NCI-H2196 (cell line): ENCODE data around the gene CLTC.
"Not testable (repeated sequence)": the region's sequence is repeated elsewhere in the genome, so short reads cannot be mapped to it uniquely, and the experiment has no call there.

Experiments
- DNase-seq: peaks from one replicate; lab custom pipeline; 2025; ENCODE audit not compliant: unreplicated experiment; lab: John Stamatoyannopoulos, UW

Gene CLTC

DNA sequence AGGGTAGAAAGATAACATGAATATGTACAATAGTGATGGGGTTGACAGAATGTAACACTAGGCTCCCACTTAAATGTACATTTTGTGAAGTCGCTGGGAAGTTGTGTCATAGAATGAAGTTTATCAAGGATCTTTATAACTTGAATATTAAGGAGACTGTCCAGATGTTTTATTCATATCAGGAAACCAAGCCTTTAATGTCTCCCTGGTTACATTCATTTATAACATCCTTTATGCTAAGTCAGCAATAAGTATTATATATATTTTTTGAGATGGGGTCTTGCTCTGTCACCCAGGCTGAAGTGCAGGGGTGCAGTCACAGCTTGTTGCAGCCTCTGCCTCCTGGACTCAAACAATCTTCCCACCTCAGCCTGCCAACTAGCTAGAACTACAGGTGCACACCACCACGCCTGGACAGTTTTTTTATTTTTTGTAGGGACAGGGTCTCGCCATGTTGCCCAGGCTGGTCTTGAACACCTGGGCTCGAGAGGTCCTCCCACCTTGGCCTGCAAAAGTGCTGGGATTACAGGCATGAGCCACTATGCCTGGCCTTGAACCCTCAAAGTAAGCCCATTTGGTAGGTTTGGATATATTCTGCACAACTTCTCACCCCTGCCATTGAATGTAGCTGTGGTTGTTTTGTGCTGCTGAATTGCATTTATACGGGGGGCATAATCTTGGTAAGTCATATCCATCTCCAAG is 14.1 kb downstream of the CLTC start:
- DNase-seq: no peak

DNA sequence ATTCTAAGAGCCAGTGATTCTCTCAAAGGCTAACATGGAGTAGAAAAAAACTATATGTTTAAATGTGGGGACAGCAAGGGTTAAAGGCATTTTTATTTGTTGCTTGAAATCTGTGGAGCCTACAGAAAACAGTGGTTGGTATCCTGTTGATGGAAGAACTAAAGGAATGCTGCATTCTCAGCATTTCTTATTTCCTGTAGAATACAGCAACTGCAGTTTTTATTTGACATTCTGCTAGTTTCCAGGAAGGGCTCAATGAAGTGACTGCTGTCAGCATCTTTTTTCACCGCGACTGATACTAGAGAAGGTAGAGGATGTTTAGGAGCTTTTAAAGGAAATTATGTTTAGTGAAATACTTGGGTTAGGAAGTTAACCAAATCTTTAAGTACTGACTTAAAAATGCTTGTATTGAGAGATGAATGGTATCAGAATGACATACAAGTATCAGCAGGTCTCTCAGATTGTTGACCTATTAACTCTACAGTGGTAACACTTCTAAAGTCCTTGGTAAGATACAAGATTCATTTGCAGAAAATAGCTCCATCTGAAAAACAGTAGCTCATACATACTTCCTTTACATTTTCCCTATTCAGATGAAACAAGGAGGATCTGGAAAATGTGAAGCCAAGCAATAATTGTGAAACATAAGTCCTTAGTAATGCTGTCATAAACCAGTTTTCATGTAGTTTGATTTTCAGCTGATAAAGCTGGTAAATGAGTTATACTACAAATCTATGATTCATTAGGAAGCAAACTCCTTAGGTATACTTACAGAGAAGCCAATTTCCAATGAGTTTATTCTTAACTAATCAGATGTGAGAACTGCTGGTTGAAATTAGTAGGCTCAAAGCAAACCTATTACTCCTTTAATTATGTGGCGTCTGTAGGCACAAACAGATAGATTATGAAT is 15.2 kb downstream of the CLTC start:
- no peak for DNase-seq

DNA sequence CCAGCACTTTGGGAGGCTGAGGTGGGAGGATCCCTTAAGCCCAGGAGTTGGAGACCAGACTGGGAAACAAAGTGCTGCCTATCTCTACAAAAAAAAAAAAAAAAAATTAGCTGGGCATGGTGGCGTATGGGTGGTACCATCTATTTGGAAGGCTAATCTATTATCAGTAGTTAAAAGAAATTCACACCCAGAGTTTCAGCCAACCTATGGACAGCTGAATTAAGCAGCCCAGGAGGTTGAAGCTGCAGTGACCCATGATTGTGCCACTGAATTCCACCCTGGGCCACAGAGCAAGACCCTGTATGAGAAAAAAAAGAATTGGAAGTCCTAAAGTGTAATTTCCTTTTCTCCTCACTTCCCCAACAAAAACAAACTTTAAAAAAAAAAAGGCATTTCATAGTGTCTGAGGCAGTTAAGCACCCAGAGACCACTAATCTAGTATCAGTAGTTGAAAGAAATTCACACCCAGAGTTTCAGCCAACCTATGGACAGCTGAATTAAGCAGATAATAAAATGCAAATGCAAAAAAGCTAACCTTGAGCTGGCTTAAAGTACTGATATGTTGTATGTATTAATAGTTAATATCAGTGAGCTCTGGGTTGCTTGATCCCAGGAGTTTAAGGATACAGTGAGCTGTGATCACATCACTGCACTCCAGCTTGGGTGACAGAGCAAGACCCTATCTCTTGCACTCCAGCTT is 18.1 kb downstream of the CLTC start:
- DNase-seq: no peak

DNA sequence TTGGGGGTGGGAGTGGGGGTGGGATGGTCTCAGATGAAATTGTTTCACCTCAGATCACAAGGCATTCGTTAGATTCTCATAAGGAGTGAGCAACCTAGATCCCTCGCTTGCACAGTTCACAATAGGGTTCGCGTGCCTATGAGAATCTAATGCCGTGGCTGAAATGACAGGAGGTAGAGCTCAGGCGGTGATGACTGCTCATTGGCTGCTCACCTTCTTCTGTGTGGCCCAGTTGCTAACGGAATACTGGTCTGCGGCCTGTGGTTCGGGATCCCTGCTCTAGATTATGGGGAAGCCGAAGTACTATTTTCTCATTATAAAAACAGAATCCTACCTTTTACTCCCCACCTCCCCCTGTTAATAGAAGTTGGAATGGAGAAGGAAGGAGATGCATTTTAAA is 18.9 kb downstream of the CLTC start:
- DNase-seq: no peak

DNA sequence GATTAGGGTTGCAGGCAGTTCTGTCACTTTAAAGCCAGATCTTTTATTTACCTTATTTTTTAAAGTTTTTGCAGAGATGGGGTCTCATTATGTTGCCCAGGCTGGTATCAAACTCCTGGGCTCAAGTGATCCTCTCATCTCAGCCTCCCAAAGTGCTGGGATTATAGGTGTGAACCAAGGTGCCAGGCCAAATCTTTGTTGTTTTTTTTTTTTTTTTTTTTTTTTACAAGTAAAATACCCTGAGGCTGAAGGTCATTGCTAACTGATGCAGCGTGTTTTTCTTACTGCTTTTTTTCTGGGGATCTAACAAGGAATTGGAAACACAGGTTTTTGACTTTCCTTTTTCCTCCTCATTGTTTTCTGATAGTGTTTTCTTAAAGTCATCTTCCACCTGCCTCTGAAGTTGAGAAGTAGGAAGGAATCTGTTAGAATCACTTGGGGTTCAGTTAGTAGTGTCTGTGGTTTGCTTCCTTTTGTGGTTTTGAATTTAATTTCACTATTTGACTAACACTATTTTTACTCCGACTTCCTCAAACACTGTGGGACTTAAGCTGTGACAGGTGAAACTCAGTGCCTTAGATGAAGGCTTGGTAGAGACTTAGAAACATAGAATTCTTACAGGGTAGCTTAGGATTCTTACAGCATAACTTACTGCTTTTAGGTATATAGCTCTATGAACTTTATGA is 22.2 kb downstream of the CLTC start:
- DNase-seq: no peak

DNA sequence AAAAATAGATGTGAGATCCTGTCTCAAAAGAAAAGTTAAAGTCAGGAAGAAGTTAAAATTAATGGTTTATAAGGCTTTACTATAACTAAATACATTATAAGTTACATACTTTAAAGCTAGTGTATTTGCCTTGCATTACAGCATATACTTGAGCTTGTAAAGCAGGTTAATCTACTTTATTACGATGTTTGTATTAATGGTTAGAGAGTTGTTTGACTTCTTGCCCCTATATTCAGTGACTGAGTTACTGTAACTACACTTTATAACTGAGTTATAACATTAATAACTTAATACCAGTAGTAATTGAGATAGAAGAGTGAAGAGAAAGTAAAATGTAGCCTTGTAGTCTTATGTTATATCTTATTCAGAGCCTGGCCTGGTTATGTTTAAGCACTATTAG is 22.9 kb downstream of the CLTC start:
- DNase-seq: no peak

DNA sequence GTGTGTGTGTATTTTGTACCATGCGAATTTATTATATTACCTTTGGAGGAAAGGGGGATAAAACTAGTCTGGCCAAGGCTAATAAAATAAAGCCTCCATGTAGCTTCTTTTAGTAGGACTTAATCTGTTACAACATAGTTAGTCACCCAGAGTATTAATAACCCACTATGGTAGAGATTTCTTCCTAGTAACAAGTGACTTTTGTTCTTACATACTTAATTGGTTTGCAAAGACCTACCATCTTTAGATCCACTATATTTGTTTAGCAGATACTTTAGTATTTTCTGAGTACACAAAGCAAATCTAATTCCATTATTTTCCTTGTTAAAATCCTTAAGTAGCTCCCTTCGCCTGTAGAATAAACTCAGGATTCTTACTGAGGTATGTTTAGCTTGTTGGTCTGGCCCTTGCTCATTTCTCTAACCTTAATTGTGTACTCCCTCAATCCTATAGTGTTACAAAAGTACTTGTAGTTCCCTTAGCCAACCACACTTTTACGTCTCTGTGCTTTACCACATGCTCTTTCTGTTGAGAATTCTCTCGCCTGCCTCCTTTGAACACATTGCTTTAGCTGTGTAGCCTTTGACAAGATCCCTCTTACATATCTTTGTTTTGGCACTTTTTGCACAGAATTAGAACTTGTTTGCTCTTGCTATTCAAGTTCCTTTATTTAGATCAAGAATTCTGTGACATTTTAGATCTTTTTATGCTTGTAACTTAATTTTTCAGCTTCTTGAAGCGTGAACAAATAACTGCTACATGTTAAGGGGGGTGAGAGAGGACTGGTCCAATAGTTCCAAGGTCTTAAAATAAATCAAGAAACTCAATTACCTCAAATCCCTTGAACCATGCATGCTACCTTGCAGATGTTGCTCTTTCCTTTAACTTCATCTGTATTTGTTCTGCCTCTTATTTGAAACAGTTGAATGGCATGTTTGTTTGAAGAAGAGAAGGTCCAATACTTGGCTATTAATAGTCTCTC is 23.8 kb downstream of the CLTC start:
- no peak for DNase-seq

DNA sequence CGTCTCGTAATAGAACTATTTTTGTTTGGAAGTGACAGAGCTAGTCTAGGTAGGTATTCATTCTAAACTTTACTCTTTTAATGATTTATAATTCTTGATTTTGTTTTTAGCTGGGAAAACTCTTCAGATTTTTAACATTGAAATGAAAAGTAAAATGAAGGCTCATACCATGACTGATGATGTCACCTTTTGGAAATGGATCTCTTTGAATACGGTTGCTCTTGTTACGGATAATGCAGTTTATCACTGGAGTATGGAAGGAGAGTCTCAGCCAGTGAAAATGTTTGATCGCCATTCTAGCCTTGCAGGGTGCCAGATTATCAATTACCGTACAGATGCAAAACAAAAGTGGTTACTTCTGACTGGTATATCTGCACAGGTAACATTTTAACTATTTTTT is 27.6 kb downstream of the CLTC start:
- DNase-seq: no peak

DNA sequence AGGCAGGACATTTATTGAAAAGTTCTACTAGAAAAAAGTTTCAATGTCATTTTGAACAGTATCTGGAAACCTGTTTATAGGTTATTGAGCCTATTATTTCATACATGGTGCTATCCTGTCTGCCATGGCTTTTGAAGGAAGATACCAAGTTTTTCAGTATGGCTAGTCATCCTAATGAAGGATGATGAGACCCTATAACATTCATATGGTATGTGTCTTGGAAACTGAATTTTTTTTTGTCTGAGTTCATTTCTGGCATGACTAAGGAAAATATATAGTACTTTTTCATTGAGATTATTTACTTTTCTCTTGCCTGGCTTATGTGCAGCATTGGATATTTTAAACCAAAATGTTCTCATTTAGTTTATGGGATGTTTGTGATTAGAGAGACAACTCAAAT is 30.2 kb downstream of the CLTC start:
- DNase-seq: no peak

DNA sequence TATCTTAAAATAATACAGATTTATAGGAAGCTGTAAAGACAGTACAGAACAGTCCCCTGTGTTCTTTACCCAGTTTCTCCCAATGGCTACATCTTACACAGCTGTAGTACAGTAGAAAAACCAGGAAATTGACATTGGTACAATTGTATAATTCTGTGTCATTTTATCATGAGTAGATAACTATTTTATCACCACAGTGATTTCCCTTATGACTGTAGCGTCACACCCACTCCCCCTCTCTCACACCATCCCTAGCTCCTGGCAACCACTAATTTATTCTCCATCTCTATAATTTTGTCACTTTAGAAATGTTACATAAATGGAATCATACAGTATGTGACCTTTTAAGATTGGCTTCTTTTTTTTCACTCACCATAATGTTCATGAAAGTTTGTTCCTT is 30.9 kb downstream of the CLTC start:
- DNase-seq: no peak

DNA sequence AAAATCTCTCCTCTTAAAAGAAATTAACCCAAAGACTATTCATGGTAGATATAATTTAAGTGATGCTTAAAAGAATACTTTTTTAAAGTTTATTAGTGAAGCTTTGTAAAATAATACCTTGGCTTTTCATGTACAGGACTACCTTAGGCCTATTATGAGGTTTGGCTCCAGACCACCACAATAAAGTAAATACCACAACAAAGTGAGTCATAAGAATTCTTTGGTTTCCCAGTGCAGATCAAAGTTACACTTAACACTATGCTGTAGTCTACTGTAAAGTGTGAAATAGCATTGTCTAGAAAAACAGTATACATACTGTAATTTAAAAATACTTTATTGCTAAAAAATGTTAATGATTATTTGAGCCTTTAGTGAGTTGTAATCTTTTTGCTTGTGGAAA is 31.7 kb downstream of the CLTC start:
- DNase-seq: no peak

DNA sequence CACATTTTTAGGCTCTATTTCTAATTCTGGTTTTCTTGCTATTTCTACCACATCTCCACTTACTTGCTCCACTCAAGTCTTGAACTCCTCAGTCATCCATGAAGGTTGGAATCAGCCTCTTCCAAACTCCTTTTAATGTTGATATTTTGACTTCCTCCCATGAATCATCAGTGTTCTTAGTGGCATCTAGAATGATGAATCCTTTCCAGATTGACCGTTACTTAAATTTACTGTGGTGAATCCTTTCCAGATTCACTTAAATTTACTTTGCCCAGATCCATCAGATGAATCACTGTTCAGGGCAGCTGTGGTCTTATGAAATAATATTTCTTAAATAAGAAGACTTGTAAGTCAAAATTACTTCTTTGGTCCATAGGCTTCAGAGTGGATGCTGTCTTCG is 32.4 kb downstream of the CLTC start:
- DNase-seq: no peak

DNA sequence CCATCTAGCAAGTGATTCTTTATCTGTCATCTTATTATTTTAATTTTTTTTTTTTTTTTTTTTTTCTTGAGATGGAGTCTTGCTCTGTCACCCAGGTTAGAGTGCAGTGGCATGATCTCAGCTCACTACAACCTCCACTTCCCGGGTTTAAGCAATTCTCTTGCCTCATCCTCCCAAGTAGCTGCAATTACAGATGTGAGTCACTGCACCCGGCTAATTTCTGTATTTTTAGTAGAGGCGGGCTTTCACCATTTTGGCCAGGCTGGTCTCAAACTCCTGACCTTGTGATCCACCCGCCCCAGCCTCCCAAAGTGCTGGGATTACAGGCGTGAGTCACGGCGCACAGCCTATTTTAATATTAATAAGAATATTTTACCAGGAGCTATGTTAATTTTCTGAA is 36.9 kb downstream of the CLTC start:
- not testable (repeated sequence) for DNase-seq

DNA sequence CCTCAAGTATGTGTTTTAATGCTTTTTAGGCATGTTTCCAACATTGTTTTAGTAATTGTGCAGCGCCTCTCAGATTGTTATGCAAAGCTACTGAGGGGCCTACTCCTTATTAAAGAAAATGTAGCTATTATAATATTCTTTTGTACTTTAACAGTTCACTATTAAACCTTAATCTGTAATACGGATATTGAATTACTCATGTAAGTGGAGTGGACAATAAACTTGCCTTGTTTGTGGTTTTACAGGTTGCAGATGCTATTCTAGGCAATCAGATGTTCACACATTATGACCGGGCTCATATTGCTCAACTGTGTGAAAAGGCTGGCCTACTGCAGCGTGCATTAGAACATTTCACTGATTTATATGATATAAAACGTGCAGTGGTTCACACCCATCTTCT is 46.5 kb downstream of the CLTC start:
- DNase-seq: no peak

DNA sequence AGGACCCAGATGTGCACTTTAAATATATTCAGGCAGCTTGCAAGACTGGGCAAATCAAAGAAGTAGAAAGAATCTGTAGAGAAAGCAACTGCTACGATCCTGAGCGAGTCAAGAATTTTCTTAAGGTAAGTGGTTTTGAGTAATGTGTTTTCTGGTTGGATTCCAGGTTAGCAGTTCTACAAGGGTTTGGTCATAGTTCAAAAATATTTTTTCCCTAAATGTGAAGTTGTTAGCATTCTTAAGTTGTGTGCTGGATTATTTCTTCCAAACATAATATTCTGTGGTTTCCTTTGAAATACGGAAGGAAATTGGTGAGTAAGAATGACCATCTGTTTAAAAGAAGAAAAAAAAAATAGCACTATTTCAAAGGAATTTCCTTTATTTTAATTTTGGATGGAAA is 49.1 kb downstream of the CLTC start:
- DNase-seq: no peak

DNA sequence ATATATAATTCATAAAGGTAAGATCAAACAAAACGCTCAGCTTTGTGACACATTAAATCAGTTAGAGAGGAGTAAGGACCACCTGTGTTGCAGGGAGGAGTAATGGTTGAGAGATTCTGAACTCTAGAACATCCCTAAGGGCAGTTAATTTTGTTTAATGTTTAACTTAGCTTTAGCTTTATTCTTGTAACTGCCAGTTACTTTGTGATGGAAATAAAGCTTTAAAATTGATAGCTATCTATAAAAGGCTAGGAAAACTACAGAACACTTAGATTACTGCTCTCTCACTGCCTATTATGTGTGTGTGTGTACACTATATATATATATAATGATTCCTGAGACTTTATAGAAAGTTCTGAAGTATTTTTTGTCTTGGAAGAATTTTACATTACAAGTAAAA is 49.7 kb downstream of the CLTC start:
- DNase-seq: no peak

DNA sequence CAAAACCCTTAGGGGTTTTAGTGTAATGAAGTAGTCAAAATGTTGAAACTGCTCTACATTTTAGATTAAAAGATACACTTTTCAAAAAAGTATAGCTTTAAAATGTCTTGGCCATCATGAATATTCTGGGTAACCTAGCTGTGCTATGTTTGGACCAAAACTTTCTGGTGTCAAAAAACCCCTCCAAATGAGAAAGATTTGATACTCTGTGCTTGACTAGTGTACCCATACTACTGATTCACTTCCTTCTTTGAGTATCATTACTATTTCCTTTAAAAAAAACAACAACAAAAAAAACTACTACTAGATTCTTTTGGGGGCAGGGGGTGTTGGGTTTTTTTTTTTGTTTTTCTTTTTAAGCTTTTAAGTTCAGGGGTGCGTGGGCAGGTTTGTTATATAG is 50.2 kb downstream of the CLTC start:
- DNase-seq: no peak

DNA sequence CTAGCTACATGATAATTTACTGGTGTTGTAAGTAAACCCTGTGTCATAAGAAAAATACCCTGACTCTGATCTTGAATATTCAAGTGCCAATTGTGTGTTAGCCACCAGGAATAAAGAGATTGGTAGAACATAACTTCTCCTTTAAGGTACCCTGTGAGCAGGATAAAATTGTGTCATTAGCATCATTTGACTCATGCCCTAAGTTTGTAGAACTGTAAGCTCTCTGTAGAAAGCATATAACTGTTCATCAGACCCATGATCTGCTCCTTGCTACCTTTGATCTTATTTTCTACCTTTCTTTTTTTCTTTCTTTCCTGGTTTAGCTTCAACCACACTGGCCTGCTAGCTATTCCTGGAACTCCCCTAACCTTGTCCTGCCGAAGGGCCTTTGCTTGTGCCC is 51.7 kb downstream of the CLTC start:
- no peak for DNase-seq

DNA sequence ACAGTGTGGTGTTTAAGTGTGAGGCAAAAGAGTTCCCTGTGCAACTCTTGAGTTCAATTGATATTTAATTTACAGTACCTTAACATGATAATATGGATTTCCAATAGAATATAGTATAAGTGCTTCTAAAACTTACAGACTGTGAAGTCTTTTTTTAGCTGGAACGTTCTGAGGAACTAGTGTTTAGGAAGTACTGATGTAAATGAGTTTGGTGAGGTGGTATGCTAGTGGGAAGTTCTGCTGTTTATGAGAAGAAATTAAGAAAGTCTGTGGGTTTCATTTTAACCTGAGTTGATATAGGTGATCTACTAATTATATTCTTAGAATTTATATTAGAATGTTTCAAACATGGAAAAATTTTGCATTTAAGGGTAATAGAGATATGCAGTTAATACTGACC is 55.5 kb downstream of the CLTC start:
- no peak for DNase-seq

DNA sequence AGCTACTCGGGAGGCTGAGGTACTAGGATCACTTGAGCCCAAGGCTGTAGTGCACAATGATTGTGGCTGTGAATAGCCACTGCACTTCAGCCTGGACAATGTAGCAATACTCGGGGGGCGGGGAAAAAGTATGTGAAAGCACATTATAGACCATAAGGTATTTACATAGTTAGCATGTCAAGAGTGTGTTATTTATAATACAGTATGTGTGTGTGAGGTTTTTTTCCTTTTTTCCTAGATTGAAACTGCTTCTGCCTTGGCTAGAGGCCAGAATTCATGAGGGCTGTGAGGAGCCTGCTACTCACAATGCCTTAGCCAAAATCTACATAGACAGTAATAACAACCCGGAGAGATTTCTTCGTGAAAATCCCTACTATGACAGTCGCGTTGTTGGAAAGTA is 57.0 kb downstream of the CLTC start:
- no peak for DNase-seq
